HG03342 (cell line): ENCODE results near the gene OR2T8.

Source experiments
- ATAC-seq: cut with Tn5 transposase; IDR thresholded peaks from one replicate; pipeline ENCODE4 v1.9.1; 2021; ENCODE audit warnings: mild to moderate bottlenecking, moderate library complexity; ENCODE audit not compliant: unreplicated experiment

Gene OR2T8, protein sequence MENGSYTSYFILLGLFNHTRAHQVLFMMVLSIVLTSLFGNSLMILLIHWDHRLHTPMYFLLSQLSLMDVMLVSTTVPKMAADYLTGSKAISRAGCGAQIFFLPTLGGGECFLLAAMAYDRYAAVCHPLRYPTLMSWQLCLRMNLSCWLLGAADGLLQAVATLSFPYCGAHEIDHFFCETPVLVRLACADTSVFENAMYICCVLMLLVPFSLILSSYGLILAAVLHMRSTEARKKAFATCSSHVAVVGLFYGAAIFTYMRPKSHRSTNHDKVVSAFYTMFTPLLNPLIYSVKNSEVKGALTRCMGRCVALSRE

DNA sequence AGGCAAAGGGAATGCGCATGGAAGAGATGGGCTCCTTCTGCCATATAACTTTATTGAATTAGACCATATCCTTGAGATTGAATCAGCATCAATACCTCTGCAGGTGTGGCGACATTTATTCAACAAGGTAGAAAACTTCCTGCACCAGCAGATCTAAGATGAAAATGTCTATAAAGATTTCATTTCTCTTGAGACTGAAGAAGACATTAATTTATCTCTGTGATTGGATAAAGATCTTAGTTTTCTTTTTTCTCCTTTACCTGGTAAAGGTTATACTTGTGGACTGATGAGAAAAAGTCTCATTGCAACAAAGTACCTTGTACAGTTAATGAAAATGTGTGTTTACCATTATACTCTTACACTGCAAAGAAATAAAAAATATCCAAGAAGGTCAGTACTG, at the start of gene OR2T8:
TSS of gene OR2T8 (plus strand) at position 301 of the 400 bp plus-strand sequence. CDS start 766 bp downstream, outside the sequence.
- no peak for ATAC-seq

DNA sequence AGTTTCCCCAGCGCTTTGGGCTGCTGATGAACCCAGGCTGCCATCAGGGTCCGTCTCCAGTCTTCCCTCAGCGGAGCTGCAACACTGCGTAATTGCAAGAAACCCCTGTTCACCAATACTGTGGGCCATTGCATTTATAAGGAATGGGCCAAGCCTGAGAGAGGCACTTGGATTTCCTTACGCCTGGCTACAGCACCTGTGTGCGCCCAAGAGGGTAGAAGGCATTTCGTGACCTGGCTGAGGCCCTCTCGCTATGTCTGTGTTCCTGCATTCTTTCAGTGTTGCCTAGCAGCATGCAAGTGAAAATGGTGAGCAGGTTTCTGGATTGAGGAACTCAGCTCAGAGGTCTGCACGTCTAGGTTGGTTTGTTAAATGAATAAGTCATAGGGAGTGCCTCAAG, 36.7 kb upstream of the OR2T8 start:
- ATAC-seq = no peak

DNA sequence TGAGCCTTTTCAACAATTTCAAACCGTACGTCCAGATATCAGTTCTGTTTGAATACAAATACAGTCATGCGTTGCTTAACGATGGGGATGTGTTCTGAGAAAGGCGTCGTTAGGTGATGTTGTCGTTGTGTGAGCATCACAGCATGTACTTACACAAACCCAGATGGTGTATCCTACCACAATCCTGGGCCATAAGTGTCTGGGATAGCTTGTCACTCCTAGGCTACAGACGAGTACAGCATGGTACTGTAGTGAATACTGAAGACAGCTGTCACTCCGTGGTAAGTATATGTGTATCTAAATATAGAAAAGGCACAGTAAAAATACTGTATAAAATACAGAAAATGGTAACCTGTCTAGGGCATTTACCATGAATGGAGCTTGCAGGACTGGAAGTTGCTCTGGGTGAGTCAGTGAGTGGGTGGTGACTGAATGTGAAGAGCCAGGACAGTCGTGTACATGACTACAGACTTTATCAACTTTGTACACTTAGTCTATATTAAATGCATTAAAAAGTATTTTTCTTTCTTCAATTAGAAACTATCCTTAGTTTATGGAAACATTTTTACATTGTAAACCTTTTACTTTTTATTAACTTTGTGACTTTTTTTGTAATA, 35.1 kb upstream of the OR2T8 start:
- ATAC-seq = no peak

DNA sequence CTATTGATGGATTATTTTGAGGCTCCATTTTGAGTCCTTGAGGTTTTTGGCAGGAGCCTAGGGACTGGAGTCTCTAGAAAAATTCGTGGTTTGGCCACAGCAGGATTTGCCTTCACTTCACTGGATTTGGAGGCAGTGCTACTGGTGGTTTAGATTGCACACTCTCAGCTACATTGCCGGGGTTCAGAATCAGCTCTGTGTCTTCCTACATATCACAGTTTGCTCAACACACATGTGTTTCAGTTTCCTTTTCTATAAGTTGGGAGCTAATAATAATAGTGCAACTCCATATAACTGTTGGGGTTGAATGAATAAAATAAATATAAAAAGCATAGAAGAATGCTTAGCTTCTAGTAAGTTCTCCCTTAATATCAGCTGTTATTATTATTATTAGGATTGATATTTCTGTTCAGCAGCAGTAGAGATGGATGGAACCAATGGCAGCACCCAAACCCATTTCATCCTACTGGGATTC, 24.9 kb upstream of the OR2T8 start, which contains the start of gene OR2W3:
TSS of gene OR2W3 (plus strand) at position 425 of the 475 bp plus-strand sequence. CDS start at position 425, 0 bp downstream.
- no peak for ATAC-seq

DNA sequence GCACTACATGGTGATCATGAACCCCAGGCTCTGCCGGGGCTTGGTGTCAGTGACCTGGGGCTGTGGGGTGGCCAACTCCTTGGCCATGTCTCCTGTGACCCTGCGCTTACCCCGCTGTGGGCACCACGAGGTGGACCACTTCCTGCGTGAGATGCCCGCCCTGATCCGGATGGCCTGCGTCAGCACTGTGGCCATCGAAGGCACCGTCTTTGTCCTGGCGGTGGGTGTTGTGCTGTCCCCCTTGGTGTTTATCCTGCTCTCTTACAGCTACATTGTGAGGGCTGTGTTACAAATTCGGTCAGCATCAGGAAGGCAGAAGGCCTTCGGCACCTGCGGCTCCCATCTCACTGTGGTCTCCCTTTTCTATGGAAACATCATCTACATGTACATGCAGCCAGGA, 24.1 kb upstream of the OR2T8 start:
- ATAC-seq = no peak

DNA sequence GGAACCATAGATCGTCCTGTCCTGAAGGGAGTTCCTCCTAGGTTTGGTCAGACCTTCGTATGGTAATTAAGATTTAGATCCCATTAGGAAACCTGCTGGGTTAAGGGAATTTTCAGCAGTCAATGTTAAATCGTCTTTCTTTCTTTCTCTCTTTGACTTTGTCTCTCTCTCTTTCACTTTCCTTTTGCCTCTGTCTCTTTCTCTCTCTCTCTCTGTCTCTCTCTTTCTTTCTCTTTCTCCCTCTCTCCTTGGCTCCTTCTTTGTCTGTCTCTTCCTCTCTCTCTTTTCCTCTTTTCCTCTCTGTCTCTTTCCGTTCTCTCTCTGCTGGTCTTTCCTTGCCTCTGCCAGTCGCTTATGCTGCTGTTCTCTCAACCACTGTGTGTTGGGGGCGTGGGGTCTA, 15.9 kb upstream of the OR2T8 start:
- no peak for ATAC-seq

DNA sequence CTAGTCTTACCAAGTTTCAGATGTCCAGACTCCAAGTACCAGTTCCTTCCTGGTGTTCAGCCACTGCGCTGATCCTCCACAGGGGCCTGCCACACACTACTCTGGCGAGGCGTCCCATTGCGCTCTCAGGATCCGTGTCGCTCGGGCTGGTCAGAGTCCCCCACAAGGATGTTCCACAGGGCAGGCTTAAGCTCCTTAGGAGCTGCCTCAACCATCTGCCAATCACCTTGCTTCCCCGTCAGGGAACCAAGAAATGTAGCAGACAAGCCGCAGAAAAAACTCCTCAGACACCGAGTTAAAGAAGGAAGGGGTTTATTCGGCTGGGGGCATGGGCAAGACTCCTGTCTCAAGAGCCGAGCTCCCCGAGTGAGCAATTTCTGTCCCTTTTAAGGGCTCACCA, 14.9 kb upstream of the OR2T8 start:
- ATAC-seq = no peak

DNA sequence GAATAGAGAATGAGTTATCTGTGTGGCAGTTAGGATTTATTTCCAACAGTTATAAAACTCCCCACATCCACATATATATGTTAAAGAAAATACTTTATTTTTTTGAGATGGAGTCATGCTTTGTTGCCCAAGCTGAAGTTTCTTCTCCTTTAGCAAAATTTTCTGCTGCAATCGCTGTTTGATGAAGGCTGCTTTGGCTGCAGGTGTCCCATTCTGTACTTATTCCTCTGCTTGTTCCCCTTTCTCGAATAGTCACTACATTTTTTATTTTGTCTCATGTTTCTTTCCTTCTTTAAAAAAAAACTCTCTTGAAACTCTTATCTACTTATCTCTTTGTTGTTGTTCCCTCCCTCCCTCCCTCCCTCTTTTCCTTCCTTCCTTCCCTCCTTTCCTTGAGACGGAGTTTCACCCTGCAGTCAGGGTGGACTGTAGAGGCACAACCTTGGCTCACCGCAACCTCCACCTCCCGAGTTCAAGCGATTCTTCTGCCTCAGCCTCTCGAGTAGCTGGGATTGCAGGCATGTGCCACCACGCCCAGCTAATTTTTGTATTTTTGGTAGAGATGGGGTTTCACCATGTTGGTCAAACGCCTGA, 14.0 kb upstream of the OR2T8 start:
- peak; percentile 16 for ATAC-seq

DNA sequence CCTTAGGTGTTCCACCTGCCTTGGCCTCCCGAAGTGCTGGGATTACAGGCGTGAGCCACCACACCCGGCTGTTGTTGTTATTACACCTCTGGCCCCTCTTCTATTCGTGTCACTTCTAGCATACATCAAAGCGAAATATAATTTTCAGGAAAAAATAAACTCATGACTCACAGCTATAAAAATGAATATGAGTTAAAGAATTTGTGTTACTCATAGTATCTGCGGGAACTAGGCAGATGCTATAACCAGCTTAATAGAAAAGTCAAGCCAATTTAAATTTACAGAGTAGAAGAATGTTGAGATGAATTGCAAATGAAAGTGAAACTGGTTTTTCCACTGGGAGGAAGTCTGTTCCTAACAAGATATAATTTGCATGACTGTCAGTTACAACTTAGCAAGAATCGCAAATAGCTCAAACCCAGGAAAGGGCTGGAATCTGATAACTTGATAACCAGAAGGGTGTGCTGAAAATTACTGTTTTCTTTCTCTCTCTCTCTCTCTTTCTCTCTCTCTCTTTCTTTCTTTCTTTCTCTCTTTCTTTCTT, 13.5 kb upstream of the OR2T8 start:
- peak; percentile 57 for ATAC-seq

DNA sequence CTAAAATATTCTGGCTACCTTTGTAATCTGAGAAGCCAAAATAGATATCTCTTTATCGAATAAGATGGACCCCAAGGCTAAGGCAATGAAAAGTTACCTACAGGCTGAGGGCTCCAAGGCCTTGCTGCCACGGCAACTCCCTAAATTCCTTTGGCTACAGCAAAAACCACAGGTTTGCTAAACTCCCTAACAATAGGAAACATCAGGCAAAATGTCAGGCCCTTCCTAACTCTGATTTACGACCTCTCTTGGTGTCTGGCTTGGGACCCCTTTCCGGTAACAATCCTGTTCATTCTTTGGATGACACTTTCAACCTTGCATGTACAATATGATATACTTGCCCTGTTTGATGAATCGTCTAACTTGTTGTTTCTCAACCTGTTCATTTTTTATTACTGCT, 11.3 kb upstream of the OR2T8 start:
- no peak for ATAC-seq

DNA sequence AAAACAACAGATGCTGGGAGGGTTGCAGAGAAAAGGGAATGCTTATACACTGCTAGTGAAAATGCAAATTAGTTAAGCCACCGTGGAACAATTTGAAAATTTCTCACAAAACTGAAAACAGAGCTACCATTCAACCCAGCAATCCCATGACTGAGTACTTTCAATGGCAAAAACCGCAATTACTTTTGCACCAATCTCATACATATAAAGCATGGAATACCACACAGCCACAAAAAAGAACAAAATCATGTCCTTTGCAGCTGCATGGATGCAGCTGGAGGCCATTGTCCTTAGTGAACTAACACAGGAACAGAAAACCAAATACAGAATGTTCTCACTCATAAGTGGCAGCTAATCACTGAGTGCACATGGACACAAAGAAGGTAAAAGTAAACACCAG, 6.3 kb upstream of the OR2T8 start:
- no peak for ATAC-seq

DNA sequence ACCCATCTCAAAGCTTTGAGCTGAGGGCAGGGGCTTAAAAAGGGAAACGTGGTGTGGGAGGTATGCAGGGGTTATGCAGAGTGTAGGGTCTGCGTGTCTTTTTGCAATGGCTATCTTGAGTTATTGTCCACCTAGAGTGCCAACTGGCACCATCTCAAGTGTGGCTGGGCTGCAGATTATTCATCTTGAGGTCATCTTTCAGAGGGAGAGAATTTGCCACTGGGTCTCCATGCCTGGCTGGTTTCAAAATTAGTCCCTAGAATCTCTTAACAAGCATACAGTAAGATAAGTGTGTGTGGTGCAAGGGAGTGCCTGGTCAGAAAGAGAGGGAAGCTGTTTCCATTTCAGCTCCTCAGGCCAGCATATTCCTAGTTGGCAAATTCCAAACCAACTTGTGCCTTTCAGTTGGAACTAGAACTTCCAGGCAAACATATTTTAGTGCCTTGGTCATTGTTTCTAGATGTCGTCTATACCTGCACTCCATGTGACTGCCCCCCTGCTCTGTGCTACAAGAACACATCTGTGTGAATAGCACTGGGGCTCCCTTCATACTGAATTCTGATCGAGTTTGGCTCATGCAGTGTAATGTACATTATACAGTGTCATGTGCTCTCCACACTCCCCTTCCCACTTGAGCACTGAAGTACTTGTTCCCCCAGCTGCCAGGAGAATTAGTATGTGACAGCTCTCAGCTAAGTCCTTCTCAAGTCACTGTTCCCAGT, 5.0 kb upstream of the OR2T8 start:
- ATAC-seq = no peak

DNA sequence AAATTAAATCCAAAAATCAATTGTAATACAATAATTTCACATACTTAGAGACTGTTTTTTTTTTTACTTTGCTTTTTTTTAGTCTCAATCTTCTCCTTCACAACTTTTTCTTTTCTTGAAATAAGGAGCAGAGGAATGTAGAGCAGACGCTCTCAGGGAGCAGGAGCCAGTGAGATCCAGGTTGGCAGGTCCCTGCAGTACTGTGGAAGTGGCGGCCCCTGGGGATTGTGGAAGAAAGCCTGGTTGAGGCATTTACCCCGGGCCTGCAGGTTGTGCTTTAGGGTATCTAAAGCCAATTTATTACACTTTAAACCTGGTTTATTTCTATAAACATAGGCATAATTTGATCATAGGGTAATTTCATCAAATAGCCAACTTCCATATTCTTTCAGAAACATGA, 3.9 kb downstream of the OR2T8 start:
- ATAC-seq = no peak

DNA sequence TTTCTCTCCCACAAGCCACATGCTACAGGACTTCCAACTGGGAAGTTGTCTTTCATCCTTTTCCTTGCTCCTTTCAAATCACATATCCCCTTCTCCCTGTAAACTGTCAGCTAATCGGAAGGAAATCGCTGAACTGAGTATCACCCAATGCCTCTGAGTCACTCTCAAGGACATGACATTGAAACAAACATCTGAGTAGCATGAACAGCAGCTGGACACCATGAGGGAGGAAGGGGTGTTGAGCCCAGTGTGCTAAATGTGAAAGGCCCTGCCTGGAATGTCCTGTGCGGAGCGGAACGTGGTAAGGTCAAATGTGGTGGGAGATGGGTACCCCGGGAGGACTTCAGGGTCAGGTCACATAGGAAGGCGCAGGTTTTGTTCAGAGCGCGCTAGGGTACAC, 4.8 kb downstream of the OR2T8 start, which contains the start of gene OR2AJ1:
TSS of gene OR2AJ1 (plus strand) at position 22 of the 400 bp plus-strand sequence. CDS start 8,880 bp downstream, outside the sequence.
- ATAC-seq = no peak

DNA sequence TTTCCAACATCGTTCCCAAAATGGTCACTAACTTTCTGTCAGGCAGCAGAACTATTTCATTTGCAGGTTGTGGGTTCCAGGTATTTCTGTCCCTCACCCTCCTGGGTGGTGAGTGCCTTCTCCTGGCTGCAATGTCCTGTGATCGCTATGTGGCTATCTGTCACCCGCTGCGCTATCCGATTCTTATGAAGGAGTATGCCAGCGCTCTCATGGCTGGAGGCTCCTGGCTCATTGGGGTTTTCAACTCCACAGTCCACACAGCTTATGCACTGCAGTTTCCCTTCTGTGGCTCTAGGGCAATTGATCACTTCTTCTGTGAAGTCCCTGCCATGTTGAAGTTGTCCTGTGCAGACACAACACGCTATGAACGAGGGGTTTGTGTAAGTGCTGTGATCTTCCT, 13.9 kb downstream of the OR2T8 start:
- no peak for ATAC-seq

DNA sequence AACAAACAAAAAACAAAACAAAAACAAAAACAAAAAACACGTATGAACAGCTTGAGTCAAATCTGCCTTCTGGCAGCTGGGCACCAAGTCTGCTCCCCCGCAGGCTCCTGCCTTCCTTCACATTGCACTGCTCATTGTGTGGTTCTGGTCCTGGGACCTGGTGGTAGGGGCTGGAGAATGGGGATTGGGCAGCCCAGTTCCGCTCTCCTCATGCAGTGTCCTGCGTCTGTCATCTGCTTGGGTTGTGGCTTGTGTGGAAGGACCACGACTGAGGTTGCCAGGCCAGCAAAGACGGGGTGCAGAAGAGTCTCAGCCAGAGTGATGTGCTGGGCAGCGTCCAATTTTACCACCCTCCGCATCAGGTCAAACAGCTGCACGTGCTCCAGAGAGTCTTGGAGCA, 15.7 kb downstream of the OR2T8 start:
- ATAC-seq = no peak

DNA sequence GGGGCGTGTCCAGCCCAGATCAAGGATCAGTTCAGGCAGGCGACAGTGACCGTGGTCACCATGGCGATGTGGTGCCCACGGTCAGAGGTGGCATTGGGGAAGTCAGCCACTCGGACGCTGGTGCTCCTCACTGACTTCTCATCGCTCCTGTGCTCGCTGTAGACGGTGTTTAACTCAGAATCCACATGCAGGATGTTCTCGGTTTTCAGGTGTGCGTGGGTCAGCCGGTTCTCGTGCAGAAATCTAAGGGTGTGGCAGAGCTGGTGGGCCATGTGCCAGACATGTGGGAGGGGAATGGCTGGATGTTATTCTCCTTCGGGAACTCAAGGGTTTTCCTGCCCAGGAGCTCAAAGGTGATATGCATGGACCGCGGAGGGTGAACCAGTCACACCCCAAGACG, 16.4 kb downstream of the OR2T8 start:
- no peak for ATAC-seq

DNA sequence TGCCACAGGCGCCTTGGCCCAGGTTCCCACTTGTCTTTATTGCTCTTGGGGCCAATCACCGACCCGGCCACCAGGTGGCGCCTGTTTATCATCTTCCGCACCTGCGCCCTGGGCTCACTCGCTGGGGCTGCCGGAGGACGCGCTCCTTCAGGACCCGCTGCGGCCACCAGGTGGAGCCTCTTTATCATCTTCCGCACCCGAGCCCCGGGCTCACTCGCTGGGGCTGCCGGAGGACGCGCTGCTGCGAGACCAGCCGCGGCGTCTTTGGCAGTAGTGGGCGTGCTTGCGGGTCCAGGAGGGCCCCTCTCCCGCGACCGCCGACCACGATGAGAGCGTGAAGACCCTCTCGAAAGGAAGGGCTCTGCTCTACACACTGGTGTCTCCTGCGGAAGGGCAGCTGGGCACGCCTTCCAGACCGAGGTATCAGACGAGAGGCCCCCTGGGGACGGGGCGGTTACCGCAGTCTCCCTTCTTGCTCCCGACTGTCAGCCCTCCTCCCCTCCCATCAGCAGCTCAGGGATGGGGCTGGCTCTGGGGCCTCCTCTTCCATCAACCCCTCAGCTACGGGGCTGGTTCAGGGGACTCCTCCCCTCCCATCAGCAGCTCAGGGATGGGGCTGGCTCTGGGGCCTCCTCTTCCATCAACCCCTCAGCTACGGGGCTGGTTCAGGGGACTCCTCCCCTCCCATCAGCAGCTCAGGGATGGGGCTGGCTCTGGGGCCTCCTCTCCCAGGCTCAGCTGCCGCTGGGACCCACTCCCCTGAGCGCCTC, 17.1 kb downstream of the OR2T8 start:
- ATAC-seq = peak; percentile 100

DNA sequence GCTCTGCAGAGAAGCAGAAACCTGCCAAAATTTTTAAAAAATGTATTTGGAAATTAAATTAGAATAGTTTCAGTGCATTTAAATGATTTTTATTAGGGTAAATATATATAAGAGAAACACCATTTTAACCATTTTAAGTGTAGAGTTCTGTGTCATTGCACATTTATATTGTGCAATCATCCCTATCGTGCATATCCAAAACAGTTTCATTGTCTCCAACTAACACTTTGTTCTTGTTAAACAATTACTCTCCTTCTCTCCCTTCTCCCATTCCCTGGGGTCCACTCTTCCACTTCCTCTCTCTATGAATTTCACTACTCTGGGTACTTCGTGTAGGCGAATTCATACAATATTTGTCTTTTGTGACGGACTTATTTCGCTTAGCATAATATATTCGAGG, 22.6 kb downstream of the OR2T8 start:
- no peak for ATAC-seq

DNA sequence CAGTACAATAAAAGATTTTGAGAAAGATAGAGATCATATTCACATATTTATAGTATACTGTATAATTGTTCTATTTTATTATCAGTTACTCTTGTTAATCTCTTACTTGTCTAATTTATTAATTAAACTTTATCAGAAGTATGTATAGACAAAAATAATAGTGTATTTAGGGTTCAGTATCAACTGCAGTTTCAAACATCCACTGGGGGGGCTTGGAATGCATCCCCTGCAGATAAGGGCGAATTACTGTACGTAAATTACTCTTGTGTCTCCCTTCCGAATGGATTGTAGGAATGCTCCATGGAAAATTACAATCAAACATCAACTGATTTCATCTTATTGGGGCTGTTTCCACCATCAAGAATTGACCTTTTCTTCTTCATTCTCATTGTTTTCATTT, 28.5 kb downstream of the OR2T8 start, which contains the start of gene OR2L8:
TSS of gene OR2L8 (plus strand) at position 301 of the 400 bp plus-strand sequence. CDS start at position 301, 0 bp downstream.
- no peak for ATAC-seq
